Common myeloid progenitor, CD34-positive (primary cell): ENCODE measurements around the gene LIFR.

Source experiments
- CTCF ChIA-PET: fragments of 350-600 bp; sonication (Branson Sonifier 250); formaldehyde crosslinking; loops from one replicate; lab custom pipeline; 2021; ENCODE audit warnings: antibody characterized with exemption; lab: Charles Lee
- POLR2A ChIA-PET: fragments of 350-600 bp; sonication (Branson Sonifier 250); formaldehyde crosslinking; loops from one replicate; lab custom pipeline; 2021; ENCODE audit warnings: antibody characterized with exemption; lab: Charles Lee
- DNase-seq, 3 donors: peaks; one replicate each; pipeline versions ENCODE4 v3.0.0 to v3.0.0-alpha.2; 2013
- H3K27ac ChIP-seq, 2 experiments: 1 replicate in 1 of 2; 2 replicates in 1 of 2; pipeline ENCODE4 v1.7.0; 2013; ENCODE audit warnings: inconsistent platforms in 2 of 2, low read length in 2 of 2, mild to moderate bottlenecking in 2 of 2, low read depth in 1 of 2, moderate library complexity in 1 of 2; ENCODE audit not compliant: severe bottlenecking in 2 of 2, insufficient read depth in 1 of 2, poor library complexity in 1 of 2
- H3K27me3 ChIP-seq, 5 experiments: replicated peaks in 2 of 5; 1 replicate in 3 of 5; 2 replicates in 2 of 5; pipeline versions ENCODE4 v1.6.1 to v1.7.0; 2013; ENCODE audit warnings: low read length in 4 of 5, mild to moderate bottlenecking in 2 of 5, moderate library complexity in 2 of 5, inconsistent platforms in 1 of 5; ENCODE audit not compliant: insufficient read depth in 5 of 5, control insufficient read depth in 4 of 5
- H3K36me3 ChIP-seq, 4 experiments: 1 replicate in 2 of 4; 2 replicates in 2 of 4; pipeline versions ENCODE4 v1.6.1 to v1.7.0; 2013; ENCODE audit warnings: low read length in 3 of 4, control low read depth in 1 of 4, mild to moderate bottlenecking in 1 of 4; ENCODE audit not compliant: control insufficient read depth in 4 of 4, insufficient read depth in 4 of 4
- H3K4me1 ChIP-seq, 4 experiments: 1 replicate in 3 of 4; 2 replicates in 1 of 4; pipeline versions ENCODE4 v1.6.1 to v1.7.1; 2013; ENCODE audit warnings: low read length in 3 of 4, mild to moderate bottlenecking in 3 of 4, control low read depth in 1 of 4, inconsistent platforms in 1 of 4, moderate library complexity in 1 of 4; ENCODE audit not compliant: control insufficient read depth in 4 of 4, insufficient read depth in 4 of 4; ENCODE audit errors: control extremely low read depth in 1 of 4
- H3K4me3 ChIP-seq, 7 experiments: 1 replicate in 4 of 7; 2 replicates in 3 of 7; pipeline versions ENCODE4 v1.5.1 to v1.7.0; 2013; ENCODE audit warnings: mild to moderate bottlenecking in 7 of 7, low read length in 6 of 7, moderate library complexity in 6 of 7, inconsistent platforms in 2 of 7, low read depth in 2 of 7, control low read depth in 1 of 7; ENCODE audit not compliant: insufficient read depth in 4 of 7, control insufficient read depth in 1 of 7; ENCODE audit errors: extremely low read depth in 1 of 7
- H3K9me3 ChIP-seq, 5 experiments: 1 replicate in 4 of 5; 2 replicates in 1 of 5; pipeline versions ENCODE4 v1.6.1 to v1.7.1; 2013; ENCODE audit warnings: low read length in 4 of 5, mild to moderate bottlenecking in 2 of 5, inconsistent platforms in 1 of 5, low read depth in 1 of 5, moderate library complexity in 1 of 5; ENCODE audit not compliant: control insufficient read depth in 4 of 5, insufficient read depth in 2 of 5; ENCODE audit errors: control extremely low read depth in 1 of 5
- WGBS: methylation state at CpG from one replicate; pipeline ENCODE4 v1.1.5; 2013; ENCODE audit not compliant: insufficient coverage; 5-methylcytosine and 5-hydroxymethylcytosine counted together

The LIFR gene

DNA sequence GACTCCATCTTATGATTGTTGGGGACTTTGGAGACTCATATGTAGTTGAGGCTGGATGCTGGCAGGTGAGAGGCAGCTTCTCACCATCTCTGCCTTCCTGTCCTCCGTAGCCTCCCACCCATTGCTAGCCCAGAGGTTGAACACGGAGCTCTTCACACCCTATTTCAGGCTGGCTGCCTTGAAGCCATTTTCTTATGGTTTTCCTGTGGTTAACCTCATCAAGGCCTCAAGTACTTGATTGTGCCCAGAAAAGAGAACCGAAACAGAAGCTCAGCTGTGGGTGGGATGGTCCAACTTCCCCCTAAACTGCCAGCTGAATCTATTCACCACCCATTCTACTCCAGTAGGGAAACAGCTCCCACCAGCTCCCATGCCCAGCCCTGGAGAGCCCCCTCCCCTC is 102.9 kb downstream of the LIFR start:
- CTCF ChIA-PET: interaction anchor here (0.8 to 2.6 kb wide), 5 partner anchors 9 to 468 kb away, joined by 3 to 22 read pairs (median 6); no protein-coding TSS in a partner anchor

DNA sequence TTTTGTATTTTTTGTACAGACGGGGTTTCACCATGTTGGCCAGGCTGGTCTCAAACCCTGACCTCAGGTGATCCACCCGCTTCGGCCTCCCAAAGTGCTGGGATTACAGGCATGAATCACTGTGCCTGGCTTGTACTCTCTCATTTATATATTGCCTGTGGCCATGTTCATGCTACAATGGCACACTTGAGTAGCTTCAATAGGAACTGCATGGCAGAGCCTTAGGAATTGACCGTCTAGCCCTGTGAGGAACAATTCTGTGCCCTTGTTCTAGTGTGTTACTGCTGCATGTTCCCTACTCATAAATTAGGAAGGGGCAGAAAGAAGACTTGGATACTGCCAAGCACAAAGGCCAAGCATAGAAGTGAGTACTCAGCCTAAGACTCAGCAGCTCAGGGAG is 104.2 kb downstream of the LIFR start:
- ChIA-PET POLR2A (no interaction called here), CTCF (interaction anchor here (0.9 to 2.6 kb wide), 6 partner anchors 9 to 98 kb away, joined by 3 to 22 read pairs (median 4); no protein-coding TSS in a partner anchor)
- DNase-seq: no peak
- Histone ChIP-seq H3K36me3 (no peaks in the 10 kb centered on the region), H3K27ac (no peak overlapping the region), H3K4me3 (no peak overlapping the region), H3K9me3 (peaks cover 0 to 8% (median 0%) of the 10 kb centered on the region in 5 experiments), H3K4me1 (peaks cover 0 to 15% (median 11%) of the 10 kb centered on the region in 4 experiments), H3K27me3 (peaks cover 10 to 93% (median 56%) of the 10 kb centered on the region in 5 experiments)
- 100% methylated on average over 3 of the region's 4 CpGs for WGBS

More for the DNA sequence above, 102.9 kb downstream of the LIFR start:
- Histone ChIP-seq H3K4me1 (peaks cover 0 to 15% (median 11%) of the 10 kb centered on the region in 4 experiments), H3K27ac (no peak overlapping the region), H3K9me3 (peaks cover 0 to 8% (median 0%) of the 10 kb centered on the region in 5 experiments), H3K27me3 (peaks cover 6 to 93% (median 57%) of the 10 kb centered on the region in 5 experiments), H3K36me3 (no peaks in the 10 kb centered on the region), H3K4me3 (no peak overlapping the region)
- DNase-seq: peak; percentile 91 to 98 (median 98)
- POLR2A ChIA-PET: no interaction called here
- WGBS: 0% methylated on average over 3 of the region's 3 CpGs

DNA sequence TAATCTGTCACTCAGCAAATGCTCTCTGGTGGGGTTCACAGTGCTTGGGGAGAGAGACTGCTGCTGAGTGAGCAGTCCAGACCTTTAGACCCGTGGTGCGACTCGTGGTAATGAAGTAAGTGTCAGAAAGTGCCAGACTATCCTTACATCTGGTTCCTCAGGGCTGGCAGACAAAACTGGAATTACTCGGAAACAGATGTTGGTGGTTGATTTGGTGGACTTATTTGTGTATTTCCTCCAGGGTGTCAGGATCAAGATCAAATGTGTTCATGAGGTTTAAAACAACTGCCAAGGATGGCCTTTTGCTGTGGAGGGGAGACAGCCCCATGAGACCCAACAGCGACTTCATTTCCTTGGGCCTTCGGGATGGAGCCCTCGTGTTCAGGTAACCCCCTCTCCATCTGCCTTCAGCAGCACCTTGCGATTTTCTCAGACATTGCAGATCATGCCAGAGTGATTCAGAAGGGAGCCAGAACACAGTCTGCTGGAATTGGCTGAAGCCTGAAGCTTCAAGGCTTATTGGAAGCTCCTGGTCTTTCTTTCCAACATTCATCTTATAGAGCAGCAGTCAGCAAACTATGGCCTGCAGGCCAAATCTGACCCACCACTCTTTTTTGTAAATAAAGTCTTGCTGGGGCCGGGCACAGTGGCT is 105.2 kb downstream of the LIFR start:
- no peak overlapping the region for H3K4me3 ChIP-seq
- peaks cover 9 to 93% (median 54%) of the 10 kb centered on the region in 5 experiments for H3K27me3 ChIP-seq
- peaks cover 0 to 15% (median 11%) of the 10 kb centered on the region in 4 experiments for H3K4me1 ChIP-seq
- peaks cover 0 to 2% (median 0%) of the 10 kb centered on the region in 5 experiments for H3K9me3 ChIP-seq
- CTCF ChIA-PET: interaction anchor here (0.7 to 1.5 kb wide), 3 partner anchors 10 to 185 kb away, joined by 3 to 8 read pairs (median 4); no protein-coding TSS in a partner anchor
- POLR2A ChIA-PET: no interaction called here
- peak; percentile 14 to 75 (median 59) for DNase-seq
- WGBS: 69% methylated on average over 8 of the region's 9 CpGs
- H3K27ac ChIP-seq: no peak overlapping the region
- no peaks in the 10 kb centered on the region for H3K36me3 ChIP-seq

DNA sequence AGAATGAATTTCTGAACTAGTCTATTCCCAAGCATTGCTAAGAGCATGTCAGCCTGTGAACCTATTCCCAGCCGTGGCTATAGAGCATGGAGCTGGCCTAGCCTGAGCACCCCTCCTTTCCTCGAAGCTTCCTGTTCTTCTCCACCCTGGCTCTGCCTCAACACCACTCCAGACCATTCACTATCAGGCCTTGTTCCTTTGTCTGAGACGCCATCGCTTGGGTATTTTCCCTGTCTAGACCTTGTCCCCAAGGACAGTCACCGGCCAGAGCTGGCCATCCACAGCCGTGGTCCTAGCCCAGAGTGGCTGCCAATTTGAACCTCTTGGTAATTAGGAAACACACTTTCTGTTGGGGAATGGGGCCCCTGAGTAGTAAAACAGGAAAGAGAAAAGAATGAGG is 105.8 kb downstream of the LIFR start:
- Histone ChIP-seq H3K36me3 (no peaks in the 10 kb centered on the region), H3K27me3 (peaks cover 9 to 93% (median 51%) of the 10 kb centered on the region in 5 experiments), H3K4me1 (peaks cover 0 to 15% (median 11%) of the 10 kb centered on the region in 4 experiments), H3K4me3 (no peak overlapping the region), H3K9me3 (peaks cover 0 to 2% (median 0%) of the 10 kb centered on the region in 5 experiments), H3K27ac (no peak overlapping the region)
- ChIA-PET POLR2A (no interaction called here), CTCF (interaction anchor here (1.5 kb wide), 1 partner anchor 9 kb away, joined by 8 read pairs; no protein-coding TSS in a partner anchor)
- WGBS: 87% methylated on average over 5 of the region's 6 CpGs
- no peak for DNase-seq

DNA sequence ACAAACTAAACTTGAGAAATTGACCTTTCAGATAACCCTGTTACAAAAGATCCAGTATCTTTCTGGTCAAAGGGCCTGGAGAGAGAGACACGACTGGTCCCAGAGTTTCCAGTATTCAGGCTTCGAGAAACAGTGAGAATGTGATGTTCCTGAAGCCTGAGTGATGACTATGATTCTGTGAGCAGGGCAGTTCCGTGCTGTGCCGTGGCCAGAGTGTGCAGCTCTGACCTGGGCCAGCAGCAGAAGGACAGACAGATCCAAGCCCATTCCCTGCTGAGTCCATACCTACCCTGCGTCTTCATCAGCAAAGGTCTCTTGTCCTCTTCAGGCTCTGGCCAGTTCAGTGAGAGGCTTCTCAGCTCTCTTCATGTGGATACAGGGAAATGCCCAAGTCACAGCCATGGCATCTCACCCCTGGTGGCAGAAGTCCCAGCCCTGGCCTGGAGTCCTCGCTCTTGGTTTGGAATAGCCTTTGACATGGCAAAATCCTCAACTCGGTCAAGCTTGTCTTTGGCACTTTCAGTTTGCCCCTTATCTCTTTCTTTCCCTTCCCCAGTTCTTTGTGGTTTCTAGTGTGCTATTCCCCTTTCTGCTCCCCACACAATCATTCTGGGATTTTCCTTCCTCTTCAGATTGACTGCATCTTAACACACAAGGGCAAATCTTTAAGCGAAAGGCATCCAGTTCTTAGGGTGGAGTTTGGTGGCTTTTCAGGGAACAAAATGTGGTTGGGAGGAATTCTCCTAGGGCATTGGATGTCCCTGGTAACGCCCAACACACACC is 107.7 kb downstream of the LIFR start:
- Histone ChIP-seq H3K4me3 (no peak overlapping the region), H3K9me3 (peaks cover 0 to 2% (median 0%) of the 10 kb centered on the region in 5 experiments), H3K36me3 (no peaks in the 10 kb centered on the region), H3K27me3 (peaks cover 9 to 92% (median 46%) of the 10 kb centered on the region in 5 experiments), H3K27ac (no peak overlapping the region), H3K4me1 (peaks cover 0 to 10% (median 7%) of the 10 kb centered on the region in 4 experiments)
- 72% methylated on average over 7 of the region's 9 CpGs for WGBS
- CTCF ChIA-PET: interaction anchor here (3.2 kb wide), 1 partner anchor 28 kb away, joined by 8 read pairs; no protein-coding TSS in a partner anchor
- no peak for DNase-seq
- POLR2A ChIA-PET: no interaction called here

DNA sequence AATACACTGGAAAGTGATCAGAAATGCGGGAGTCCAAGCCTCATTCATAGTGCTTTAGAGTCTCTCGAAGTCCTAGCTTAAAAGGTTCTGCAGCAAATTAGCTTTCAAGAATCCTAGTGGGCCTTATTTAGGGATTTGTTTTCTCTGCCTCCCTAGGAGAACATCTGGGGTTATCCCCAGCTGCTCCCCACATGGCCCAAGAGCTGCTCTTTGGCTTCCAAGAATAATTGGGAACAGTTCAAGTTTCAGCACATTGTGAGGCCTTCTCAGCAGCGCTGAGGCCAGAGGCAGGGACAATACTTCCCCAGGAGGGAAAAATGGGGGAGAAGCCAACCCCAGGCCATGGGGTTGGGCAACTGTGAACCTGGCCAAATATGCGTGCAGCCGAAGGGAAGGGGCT is 108.7 kb downstream of the LIFR start:
- POLR2A ChIA-PET: no interaction called here
- Histone ChIP-seq H3K9me3 (peaks cover 0 to 2% (median 0%) of the 10 kb centered on the region in 5 experiments), H3K4me3 (no peak overlapping the region), H3K27ac (no peak overlapping the region), H3K4me1 (peaks cover 0 to 1% (median under 1%) of the 10 kb centered on the region in 4 experiments), H3K36me3 (no peaks in the 10 kb centered on the region), H3K27me3 (peaks cover 9 to 98% (median 46%) of the 10 kb centered on the region in 5 experiments)
- no peak for DNase-seq
- 61% methylated on average over 5 of the region's 5 CpGs for WGBS
- CTCF ChIA-PET: interaction anchor here (1.3 to 3.2 kb wide), 3 partner anchors 12 to 111 kb away, joined by 3 to 8 read pairs (median 3); no protein-coding TSS in a partner anchor
